Activated CD8-positive, alpha-beta memory T cell treated with anti-CD3 and anti-CD28 coated beads, Interleukin-2, amount 10 ng/mL, durations not matched to agents 7 days and 5 days (primary cell): ENCODE data around the gene METTL26. TPM values are rescaled to one million over a fixed set of nuclear protein-coding genes. Genes with fewer than 3 reads are reported as not detected.

Experiments used
- ATAC-seq: fragments of 150-1000 bp; cut with Tn5 transposase; one replicate; pipeline ENCODE4 v1.10.0; 2021; ENCODE audit warnings: moderate library complexity
- CTCF ChIA-PET: fragments of 350-600 bp; sonication (Branson Sonifier 250); formaldehyde crosslinking; loops from one replicate; lab custom pipeline; 2021; ENCODE audit warnings: antibody characterized with exemption; lab: Charles Lee
- DNase-seq: peaks from one replicate; pipeline ENCODE4 v3.0.0-alpha.2; 2020
- H3K27ac Mint-ChIP-seq: one replicate; pipeline ENCODE4 v1.8.0; 2021; ENCODE audit warnings: mild to moderate bottlenecking, mixed read lengths
- H3K27me3 Mint-ChIP-seq: one replicate; pipeline ENCODE4 v1.8.0; 2021; ENCODE audit warnings: mixed read lengths
- H3K36me3 Mint-ChIP-seq: one replicate; pipeline ENCODE4 v1.8.0; 2021; ENCODE audit warnings: mild to moderate bottlenecking, mixed read lengths
- H3K4me1 Mint-ChIP-seq: one replicate; pipeline ENCODE4 v1.8.0; 2021; ENCODE audit warnings: mixed read lengths
- H3K4me3 Mint-ChIP-seq: one replicate; pipeline ENCODE4 v1.8.0; 2021; ENCODE audit warnings: mild to moderate bottlenecking, moderate library complexity, mixed read lengths
- H3K9me3 Mint-ChIP-seq: one replicate; pipeline ENCODE4 v1.8.0; 2022; ENCODE audit warnings: low read depth, mixed read lengths
- total RNA-seq, 2 experiments: library from RNA; stranded (reverse); gene quantifications; one replicate each; pipeline ENCODE4 v1.2.3, GENCODE V29; 2021

Gene METTL26
- total RNA-seq, 2 experiments from 2014 or later: 86.7 to 92.6 TPM

DNA sequence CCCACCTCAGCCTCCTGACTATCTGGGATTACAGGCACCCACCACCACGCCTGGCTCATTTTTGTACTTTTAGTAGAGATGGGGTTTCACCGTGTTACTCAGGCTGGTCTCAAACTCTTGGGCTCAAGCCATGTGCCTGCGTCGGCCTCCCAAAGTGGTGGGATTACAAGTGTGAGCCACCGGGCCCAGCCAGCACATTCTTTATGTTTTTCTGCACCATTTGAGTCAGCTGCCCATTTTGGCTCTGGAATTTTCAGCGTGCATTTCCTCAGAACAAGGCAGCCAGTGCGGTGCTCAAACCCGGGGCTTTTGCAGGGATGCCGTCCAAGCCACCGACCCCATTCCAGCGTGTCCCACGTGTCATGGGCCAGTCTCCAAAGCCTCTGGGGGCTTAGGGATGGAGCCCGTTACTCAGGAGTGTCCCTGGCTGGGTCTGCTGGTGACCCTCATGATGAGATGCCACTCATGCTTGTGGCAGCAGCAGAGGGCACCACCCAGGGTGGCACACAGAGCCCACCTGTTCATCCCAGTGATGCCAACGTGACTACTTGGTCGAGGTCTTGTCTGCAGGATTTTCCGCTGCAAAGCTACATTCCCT, 50.0 kb downstream of the METTL26 start:
- Mint-ChIP-seq H3K9me3 (no peaks in the 10 kb centered on the region), H3K4me3 (no peak overlapping the region), H3K36me3 (no peaks in the 10 kb centered on the region), H3K27ac (no peak overlapping the region), H3K27me3 (no peaks in the 10 kb centered on the region), H3K4me1 (peaks cover 21% of the 10 kb centered on the region)
- no peak for ATAC-seq
- no peak for DNase-seq
- CTCF ChIA-PET: no interaction called here

DNA sequence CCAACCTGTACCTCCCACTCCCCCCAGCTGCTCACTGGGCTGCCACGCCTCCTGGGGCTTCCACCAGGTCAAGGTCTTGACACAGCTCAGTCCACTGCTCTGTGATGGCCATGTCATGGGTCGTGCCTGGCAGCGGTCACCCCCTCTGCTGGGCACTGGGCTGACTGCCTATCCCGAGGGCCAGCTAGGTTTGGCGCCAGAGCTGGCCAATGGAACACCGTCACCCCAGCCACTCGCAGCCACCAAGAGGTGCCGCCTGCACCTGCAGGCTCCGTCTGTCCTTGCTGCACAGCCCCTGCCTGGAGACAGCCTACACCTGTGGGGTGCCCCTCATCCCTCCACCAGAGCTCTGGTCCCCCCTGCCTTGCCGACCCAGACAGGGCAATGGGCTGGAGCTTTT, 50.8 kb downstream of the METTL26 start:
- Mint-ChIP-seq H3K4me1 (peaks cover 14% of the 10 kb centered on the region), H3K4me3 (no peak overlapping the region), H3K27me3 (no peaks in the 10 kb centered on the region), H3K36me3 (no peaks in the 10 kb centered on the region), H3K9me3 (no peaks in the 10 kb centered on the region), H3K27ac (no peak overlapping the region)
- CTCF ChIA-PET: no interaction called here
- DNase-seq (no peak), ATAC-seq (no peak)

Other genes with a start within 250 kb of the METTL26 start
- 1 to 10 TPM; 6.7 to 7.0 TPM for gene NME4, start 239.1 kb downstream of the METTL26 start, total RNA-seq
- 1 to 10 TPM; 5.9 to 6.3 TPM for gene DECR2, start 234.4 kb downstream of the METTL26 start, total RNA-seq
- 10 to 100 TPM; 25.9 to 32.1 TPM for gene RAB11FIP3, start 210.7 kb downstream of the METTL26 start, total RNA-seq
- gene CAPN15, start 108.6 kb downstream of the METTL26 start, total RNA-seq: 100 to 1,000 TPM; 113 to 121 TPM
- not detected for gene PRR35, start 75.9 kb downstream of the METTL26 start, total RNA-seq
- gene NHLRC4, start 69.3 kb downstream of the METTL26 start, total RNA-seq: 1 to 10 TPM in 1 of 2 experiments, under 1 TPM in 1; 0.94 to 1.2 TPM
- gene PIGQ, start 66.3 kb downstream of the METTL26 start, total RNA-seq: 10 to 100 TPM; 38.8 to 41.0 TPM
- gene RAB40C, start 46.2 kb downstream of the METTL26 start, total RNA-seq: 10 to 100 TPM; 13.3 to 14.0 TPM
- gene WFIKKN1, start 5.3 kb downstream of the METTL26 start, total RNA-seq: under 1 TPM; 0.12 to 0.23 TPM
- gene MCRIP2, start 5.5 kb upstream of the METTL26 start, total RNA-seq: 10 to 100 TPM; 42.5 to 47.3 TPM
- gene WDR90, start 13.1 kb upstream of the METTL26 start, total RNA-seq: 100 to 1,000 TPM in 1 of 2 experiments, 10 to 100 TPM in 1; 74.7 to 108 TPM
- gene RHOT2, start 31.8 kb upstream of the METTL26 start, total RNA-seq: 100 to 1,000 TPM; 134 to 168 TPM
- gene RHBDL1, start 39.4 kb upstream of the METTL26 start, total RNA-seq: under 1 TPM; 0.37 to 0.79 TPM
- 10 to 100 TPM; 84.2 to 87.1 TPM for gene STUB1, start 44.1 kb upstream of the METTL26 start, total RNA-seq
- gene JMJD8, start 48.0 kb upstream of the METTL26 start, total RNA-seq: 10 to 100 TPM; 30.5 to 37.1 TPM
- 10 to 100 TPM; 18.9 to 19.4 TPM for gene WDR24, start 54.1 kb upstream of the METTL26 start, total RNA-seq
- 1 to 10 TPM; 4.2 to 7.5 TPM for gene FBXL16, start 69.5 kb upstream of the METTL26 start, total RNA-seq
- gene METRN, start 78.8 kb upstream of the METTL26 start, total RNA-seq: 10 to 100 TPM in 1 of 2 experiments, 1 to 10 TPM in 1; 9.8 to 14.0 TPM
- 10 to 100 TPM; 14.8 to 21.1 TPM for gene ANTKMT, start 84.8 kb upstream of the METTL26 start, total RNA-seq
- gene CCDC78, start 90.1 kb upstream of the METTL26 start, total RNA-seq: 1 to 10 TPM; 2.5 to 2.9 TPM
- 10 to 100 TPM; 13.0 to 14.3 TPM for gene HAGHL, start 90.8 kb upstream of the METTL26 start, total RNA-seq
- 10 to 100 TPM; 34.8 to 37.0 TPM for gene CIAO3, start 104.7 kb upstream of the METTL26 start, total RNA-seq
- gene MSLN, start 124.4 kb upstream of the METTL26 start, total RNA-seq: not detected
- gene RPUSD1, start 152.1 kb upstream of the METTL26 start, total RNA-seq: 10 to 100 TPM; 27.8 to 38.0 TPM
- gene CHTF18, start 152.3 kb upstream of the METTL26 start, total RNA-seq: 100 to 1,000 TPM; 125 to 139 TPM
- gene GNG13, start 164.4 kb upstream of the METTL26 start, total RNA-seq: not detected